Upper lobe of right lung (tissue), 1 donor: Measurements from ENCODE around the gene NETO2. TPM values are rescaled to one million over a fixed set of nuclear protein-coding genes. Genes with fewer than 3 reads are reported as not detected.
"Not testable (repeated sequence)": the region's sequence is repeated elsewhere in the genome, so short reads cannot be mapped to it uniquely, and the experiment has no call there.

ENCODE experiments used
- ATAC-seq: fragments of 200-7000 bp; cut with Tn5 transposase; one replicate; pipeline ENCODE4 v1.9.1; 2020; ENCODE audit warnings: mild to moderate bottlenecking, moderate library complexity
- DNase-seq: peaks from one replicate; pipeline ENCODE4 v3.0.0-alpha.2; 2020
- H3K27ac ChIP-seq: fragments of 200-600 bp; one replicate; pipeline ENCODE4 v1.8.0; 2022
- H3K27me3 ChIP-seq: fragments of 200-600 bp; one replicate; pipeline ENCODE4 v1.8.0; 2022; ENCODE audit warnings: mild to moderate bottlenecking
- H3K36me3 ChIP-seq: fragments of 200-600 bp; one replicate; pipeline ENCODE4 v1.8.0; 2022
- H3K4me1 ChIP-seq: fragments of 200-600 bp; one replicate; pipeline ENCODE4 v1.8.0; 2022
- H3K4me3 ChIP-seq: fragments of 200-600 bp; one replicate; pipeline ENCODE4 v1.8.0; 2022; ENCODE audit warnings: mild to moderate bottlenecking
- H3K9me3 ChIP-seq: fragments of 200-600 bp; one replicate; pipeline ENCODE4 v1.8.0; 2022
- CTCF ChIP-seq: fragments of 200-600 bp; IDR thresholded peaks from one replicate; pipeline ENCODE4 v1.8.0; 2022; ENCODE audit warnings: antibody characterized with exemption
- intact Hi-C: fragments of 100-400 bp; cut with DNase I; formaldehyde crosslinking; loops from one replicate; pipeline ENCODE4 v1.11.0; 2022
- total RNA-seq: library from RNA; stranded (reverse); fragmentation: NEBNext Ultra II Directional; extraction: Animal tissue kit (Norgen Biotek cat#: 25700); gene quantifications from one replicate; pipeline ENCODE4 v1.2.1, GENCODE V29; 2021
- donor health status: DM: no; HTN: yes; CAD: no; lungs with severe emphysema.

Gene NETO2
- total RNA-seq, 1 donor from 2014 or later: 11.2 TPM

DNA sequence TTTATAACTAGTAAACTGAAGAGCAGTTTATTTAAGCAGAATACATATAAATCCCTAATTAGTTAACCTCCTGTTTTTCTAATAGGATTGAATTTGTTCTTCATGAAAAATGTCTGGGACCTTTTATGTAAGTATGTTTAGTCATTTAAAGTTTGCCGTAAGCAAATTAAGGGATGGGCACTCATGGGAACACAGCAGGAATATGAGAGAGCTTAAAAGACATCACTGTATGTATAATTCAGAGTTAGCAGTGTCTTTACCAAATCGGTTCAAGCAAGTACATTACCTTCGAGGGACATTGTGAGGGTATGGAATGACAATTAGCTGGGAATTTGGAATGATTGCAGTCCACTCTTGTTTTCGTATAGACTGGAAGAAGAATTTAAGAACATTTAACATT is 17.7 kb upstream of the NETO2 start:
- peaks cover 18% of the 10 kb centered on the region for H3K36me3 ChIP-seq
- H3K4me1 ChIP-seq: no peaks in the 10 kb centered on the region
- TF ChIP-seq CTCF: no peak
- DNase-seq (no peak), ATAC-seq (no peak)
- H3K9me3 ChIP-seq: no peaks in the 10 kb centered on the region
- intact Hi-C loops: no loop called here
- no peak overlapping the region for H3K27ac ChIP-seq
- no peaks in the 10 kb centered on the region for H3K27me3 ChIP-seq
- no peak overlapping the region for H3K4me3 ChIP-seq

- Histone ChIP-seq H3K36me3 (peaks cover 18% of the 10 kb centered on the region), H3K27me3 (no peaks in the 10 kb centered on the region), H3K27ac (no peak overlapping the region), H3K9me3 (no peaks in the 10 kb centered on the region), H3K4me3 (no peak overlapping the region), H3K4me1 (no peaks in the 10 kb centered on the region)
- DNase-seq (no peak), ATAC-seq (no peak)
- intact Hi-C loops: no loop called here
- no peak for TF ChIP-seq CTCF
Observed at GRCh38 chr16:47160422-47160821, 16.7 kb upstream of the NETO2 start.

GRCh38 chr16:47158992-47159391 is 15.2 kb upstream of the NETO2 start:
- H3K27ac ChIP-seq: no peak overlapping the region
- peaks cover 18% of the 10 kb centered on the region for H3K36me3 ChIP-seq
- ATAC-seq (no peak), DNase-seq (no peak)
- intact Hi-C loops: no loop called here
- no peaks in the 10 kb centered on the region for H3K4me1 ChIP-seq
- no peaks in the 10 kb centered on the region for H3K27me3 ChIP-seq
- H3K4me3 ChIP-seq: no peak overlapping the region
- TF ChIP-seq CTCF: no peak
- no peaks in the 10 kb centered on the region for H3K9me3 ChIP-seq

- TF ChIP-seq CTCF: no peak
- intact Hi-C loops: no loop called here
- Histone ChIP-seq H3K27me3 (no peaks in the 10 kb centered on the region), H3K9me3 (no peaks in the 10 kb centered on the region), H3K27ac (no peak overlapping the region), H3K4me3 (no peak overlapping the region), H3K4me1 (no peaks in the 10 kb centered on the region), H3K36me3 (peaks cover 18% of the 10 kb centered on the region)
- ATAC-seq (no peak), DNase-seq (no peak)
Observed at GRCh38 chr16:47156680-47157215, 13.0 kb upstream of the NETO2 start.

GRCh38 chr16:47152501-47152900 is 8.8 kb upstream of the NETO2 start:
- intact Hi-C loops, H3K4me3 ChIP-seq, H3K4me1 ChIP-seq, ATAC-seq, H3K27me3 ChIP-seq, H3K27ac ChIP-seq, DNase-seq, H3K36me3 ChIP-seq, H3K9me3 ChIP-seq: not testable (repeated sequence)

DNA sequence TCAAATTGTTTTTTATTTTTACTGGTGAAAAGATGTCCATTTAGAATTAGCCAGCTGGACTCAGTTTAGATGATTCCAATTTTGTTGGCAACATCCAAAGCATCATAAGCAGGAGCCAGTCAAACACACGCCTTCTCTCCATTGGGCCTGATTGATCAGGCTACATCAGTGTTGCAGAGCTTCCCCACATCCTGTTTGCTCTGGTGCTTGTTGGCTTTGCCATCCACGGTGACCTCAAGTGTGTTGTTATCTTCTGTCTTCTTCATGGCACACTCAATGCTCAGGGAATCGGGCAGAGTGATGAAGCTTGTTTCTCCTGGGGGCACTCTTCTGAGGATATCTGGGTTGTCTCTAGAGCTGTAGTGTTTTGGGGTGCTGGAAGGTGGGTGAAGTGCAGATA is 6.3 kb upstream of the NETO2 start:
- no peak for ATAC-seq
- intact Hi-C loops: no loop called here
- TF ChIP-seq CTCF: no peak
- no peak for DNase-seq
- no peak overlapping the region for H3K27ac ChIP-seq
- no peaks in the 10 kb centered on the region for H3K9me3 ChIP-seq
- no peaks in the 10 kb centered on the region for H3K4me1 ChIP-seq
- H3K4me3 ChIP-seq: no peak overlapping the region
- no peaks in the 10 kb centered on the region for H3K36me3 ChIP-seq
- peaks cover 6% of the 10 kb centered on the region for H3K27me3 ChIP-seq
